Measurements from ENCODE around the gene RPS24.
A peak's percentile ranks its signal among the peaks of the same experiment; 100 is the strongest.
"Not testable (repeated sequence)": the region's sequence is repeated elsewhere in the genome, so short reads cannot be mapped to it uniquely, and the experiment has no call there.

RPS24 gene

DNA sequence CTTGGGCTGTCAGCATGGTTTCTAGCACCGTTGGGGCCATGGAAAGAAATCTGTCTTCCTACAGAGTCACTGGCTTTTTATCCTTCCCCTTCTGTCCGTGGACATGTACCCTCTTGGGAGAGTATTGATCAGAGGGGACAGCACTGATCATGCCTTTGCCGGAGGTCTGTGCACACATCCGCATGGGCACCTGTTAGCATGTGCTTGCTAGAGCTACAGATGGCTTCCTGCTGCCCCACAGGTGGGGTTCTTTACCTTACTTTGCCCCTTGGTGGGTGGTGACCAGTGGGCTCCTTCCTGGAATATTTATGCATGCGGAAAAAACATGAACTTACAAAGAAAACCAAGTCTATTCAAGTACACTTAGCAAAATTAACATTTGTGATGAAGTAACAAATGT, 24.9 kb downstream of the RPS24 start:
- DNase-seq: no peak

- no peak for DNase-seq
These were observed 26.4 kb downstream of the RPS24 start for GRCh38 chr10:78059906-78060702.

DNA sequence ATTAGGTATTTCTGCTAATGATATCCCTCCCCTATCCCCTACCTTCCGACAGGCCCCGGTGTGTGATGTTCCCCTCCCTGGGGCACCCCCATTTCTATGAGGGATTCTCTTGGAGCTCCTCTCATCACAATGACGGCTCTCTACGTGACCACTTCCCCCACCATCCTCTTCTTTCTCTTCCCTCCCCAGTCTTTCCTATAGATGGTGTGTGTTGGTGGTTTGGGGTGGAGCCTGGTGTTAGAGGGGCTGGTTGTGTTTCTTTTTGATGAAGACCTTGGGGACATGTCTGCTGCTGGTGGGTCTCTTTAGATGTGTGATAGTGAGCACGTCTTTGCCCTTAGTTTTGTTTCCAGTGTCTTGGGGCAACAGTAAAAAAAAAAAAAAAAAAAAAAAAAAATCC, 28.6 kb downstream of the RPS24 start:
- DNase-seq: no peak

DNA sequence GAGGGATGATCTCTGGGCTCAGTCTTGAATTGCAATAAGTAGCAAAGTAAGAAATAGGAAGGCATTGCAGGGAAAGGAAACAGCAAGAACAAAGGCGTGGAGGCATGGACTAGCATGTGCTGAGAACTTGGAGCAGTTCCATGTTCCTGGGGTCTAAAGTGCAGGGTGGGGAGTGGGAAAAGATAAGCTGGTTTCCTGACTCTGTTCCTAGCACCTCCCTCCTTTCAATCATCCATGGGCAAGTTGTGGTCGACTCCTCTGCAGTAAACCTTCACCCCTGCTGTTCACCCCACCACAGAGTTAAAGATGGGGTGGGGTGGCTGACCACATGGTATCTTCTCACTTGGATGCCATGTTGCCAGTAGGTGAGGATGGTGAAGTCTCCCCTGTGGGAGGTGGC, 29.6 kb downstream of the RPS24 start:
- no peak for DNase-seq

DNA sequence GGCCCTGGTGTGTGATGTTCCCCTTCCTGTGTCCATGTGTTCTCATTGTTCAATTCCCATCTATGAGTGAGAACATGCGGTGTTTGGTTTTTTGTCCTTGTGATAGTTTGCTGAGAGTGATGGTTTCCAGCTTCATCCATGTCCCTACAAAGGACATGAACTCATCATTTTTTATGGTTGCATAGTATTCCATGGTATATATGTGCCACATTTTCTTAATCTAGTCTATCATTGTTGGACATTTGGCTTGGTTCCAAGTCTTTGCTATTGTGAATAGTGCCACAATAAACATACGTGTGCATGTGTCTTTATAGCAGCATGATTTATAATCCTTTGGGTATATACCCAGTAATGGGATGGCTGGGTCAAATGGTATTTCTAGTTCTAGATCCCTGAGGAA, 31.3 kb downstream of the RPS24 start:
- not testable (repeated sequence) for DNase-seq

- peak; percentile 19 for DNase-seq
These were observed 31.9 kb downstream of the RPS24 start for GRCh38 chr10:78065611-78066010.

DNA sequence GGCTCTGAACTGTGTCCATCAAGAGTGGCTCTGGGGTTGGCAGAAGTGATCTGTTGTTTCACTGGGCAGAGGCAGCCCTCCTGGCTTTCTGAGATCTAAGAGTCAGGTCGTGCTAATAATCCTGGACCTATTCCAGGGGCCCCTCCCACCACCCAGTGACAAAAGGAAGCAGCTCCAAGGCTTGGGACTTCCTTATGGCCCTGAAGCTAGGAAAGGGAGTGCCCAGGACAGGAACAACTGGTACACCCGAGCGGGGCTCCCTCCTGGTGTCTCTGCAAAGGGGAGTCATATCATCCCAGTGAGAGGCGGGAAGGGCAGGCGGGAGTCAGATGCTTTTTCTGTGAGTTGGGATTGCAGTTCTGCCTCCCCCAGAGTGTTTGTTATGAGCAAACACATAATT, 32.3 kb downstream of the RPS24 start:
- peak; percentile 22 for DNase-seq

DNA sequence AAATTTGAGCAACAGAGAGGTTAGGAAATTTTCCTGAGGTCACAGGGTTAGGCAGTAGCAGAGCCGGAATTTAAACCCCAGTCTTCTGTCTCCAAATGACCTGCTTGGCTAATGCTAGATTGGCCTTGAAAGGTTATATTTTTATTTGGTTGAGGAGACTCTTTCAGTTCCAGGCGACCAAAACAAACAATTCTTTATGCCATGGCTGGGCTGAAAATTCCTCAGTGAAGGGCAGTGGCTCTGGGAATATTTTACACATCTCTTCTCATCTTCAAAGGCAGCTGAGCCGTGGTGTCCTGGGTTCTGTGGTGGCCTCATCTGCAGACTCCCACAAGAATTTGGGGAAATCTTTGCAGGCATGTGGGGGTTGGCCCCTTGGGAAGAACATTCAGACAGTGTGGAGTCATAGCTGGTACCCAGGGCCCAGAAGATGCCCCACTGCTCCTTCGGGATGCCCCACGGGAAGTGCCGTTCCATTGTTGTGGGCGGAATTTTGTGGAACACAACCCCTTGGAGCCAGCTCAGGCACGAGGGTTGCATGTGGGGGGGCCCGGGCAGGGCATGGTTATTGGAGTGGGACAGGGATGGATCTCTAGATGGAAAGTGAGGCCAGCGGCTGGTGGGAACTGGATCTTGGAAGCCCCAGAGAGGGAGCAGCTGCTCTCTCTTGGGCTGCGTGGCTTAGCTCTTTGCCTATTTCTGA, 33.2 kb downstream of the RPS24 start:
- no peak for DNase-seq

DNA sequence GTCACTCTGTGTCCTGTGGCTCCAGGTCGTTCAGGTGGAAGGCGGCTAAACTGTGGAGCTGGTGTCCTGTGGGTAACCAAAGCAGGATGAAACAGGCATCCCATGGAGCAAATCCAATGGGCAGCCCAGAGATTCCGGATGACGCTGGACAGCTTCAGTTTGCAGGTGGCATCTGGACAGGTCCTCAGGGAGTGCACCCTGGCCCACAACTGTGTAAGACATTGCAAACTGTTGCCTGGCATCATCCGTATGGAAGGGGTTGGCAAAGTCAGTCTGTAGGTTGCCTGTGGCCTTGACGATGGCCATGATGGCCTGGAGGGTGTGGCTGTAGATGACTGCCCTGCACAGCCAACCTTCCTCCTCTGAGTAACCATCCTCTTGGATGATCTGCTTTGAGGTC, 35.5 kb downstream of the RPS24 start:
- DNase-seq: no peak

DNA sequence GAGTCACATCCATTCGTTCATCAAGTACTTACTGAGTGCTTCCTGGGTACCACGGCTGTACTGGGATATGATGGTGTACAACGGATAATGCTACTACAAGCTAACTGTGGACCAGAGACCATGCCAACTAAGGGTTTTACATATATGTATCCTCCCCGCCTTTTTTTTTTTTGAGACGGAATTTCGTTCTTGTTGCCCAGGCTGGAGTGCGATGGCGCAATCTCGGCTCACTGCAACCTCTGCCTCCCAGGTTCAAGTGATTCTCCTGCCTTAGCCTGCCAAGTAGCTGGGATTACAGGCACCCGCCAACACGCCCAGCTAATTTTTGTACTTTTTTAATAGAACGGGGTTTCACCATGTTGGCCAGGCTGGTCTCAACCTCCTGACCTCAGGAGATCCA, 36.4 kb downstream of the RPS24 start:
- not testable (repeated sequence) for DNase-seq

DNA sequence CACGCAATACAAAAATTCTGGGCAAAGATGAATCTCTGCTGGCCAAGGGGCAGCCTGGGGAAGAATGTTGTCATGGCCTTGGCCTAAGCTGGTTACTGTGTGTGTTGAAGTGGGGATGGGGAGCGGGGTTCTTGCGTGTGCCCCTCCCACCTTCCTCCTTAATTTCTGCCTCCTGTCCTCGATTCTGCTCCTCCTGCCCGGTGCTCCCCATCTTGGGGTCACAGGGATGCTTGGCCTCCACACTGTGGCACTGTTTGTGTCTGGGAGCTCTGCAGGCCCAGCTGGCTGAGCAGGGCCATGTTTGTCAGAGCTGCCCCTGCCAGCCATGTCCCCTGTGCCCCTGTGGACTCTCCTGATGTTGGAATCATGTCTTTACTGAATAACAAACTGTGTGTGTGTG, 37.1 kb downstream of the RPS24 start:
- DNase-seq: no peak

DNA sequence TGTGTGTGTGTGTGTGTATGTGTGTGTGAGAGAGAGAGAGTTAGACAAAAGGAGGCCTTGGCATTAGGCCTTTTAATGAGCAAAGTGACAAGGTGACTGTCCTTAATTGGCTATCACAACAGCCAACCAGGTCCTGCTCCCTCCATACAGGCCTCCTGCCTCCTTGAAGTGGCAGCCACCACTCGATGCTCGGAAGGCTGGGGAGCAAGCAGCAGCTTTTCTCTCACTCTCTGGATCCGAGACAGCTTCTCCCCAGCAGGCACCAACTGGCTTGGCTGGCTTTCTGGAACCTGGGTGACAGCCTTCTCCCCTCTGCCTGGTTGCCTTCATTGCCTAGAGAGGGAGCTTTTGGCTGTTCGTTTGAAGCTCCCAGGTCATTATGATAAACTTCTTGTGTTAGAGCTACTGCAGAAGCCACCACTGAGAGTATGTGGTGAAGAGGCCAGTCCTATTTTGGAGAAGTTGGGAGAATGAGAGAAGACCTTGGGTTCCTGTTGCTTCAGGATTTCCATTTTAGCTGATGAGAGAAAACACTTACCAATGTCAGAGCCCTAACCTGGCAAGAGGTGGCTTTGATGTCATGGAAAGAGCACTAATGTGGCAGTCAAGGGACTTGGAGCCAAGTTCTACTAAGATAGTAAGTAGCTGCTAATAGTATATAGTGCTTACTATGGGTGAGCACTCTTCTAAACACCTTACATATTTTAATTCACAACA, 37.6 kb downstream of the RPS24 start:
- DNase-seq: no peak

DNA sequence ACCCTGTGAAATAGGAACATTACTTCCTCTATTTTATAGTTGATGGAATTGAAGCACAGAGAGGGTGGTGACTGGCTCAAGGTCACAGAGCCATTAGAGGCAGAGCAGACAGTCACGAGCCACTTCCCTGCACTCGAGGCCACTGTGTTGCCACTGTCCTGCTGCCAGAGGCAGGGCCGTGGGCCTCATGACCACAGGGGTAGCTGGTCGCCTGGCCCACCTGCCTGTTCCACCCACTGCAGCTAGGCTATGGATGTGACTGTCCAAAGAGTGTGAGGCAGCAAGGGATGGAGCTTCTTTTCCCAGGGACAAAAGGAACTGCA, 38.2 kb downstream of the RPS24 start:
- DNase-seq: no peak

- DNase-seq: no peak
These were observed 38.8 kb downstream of the RPS24 start for GRCh38 chr10:78072504-78072903.

GRCh38 chr10:78075806-78076205, 42.1 kb downstream of the RPS24 start:
- not testable (repeated sequence) for DNase-seq

GRCh38 chr10:78078539-78079330, 45.1 kb downstream of the RPS24 start:
- no peak for DNase-seq

DNA sequence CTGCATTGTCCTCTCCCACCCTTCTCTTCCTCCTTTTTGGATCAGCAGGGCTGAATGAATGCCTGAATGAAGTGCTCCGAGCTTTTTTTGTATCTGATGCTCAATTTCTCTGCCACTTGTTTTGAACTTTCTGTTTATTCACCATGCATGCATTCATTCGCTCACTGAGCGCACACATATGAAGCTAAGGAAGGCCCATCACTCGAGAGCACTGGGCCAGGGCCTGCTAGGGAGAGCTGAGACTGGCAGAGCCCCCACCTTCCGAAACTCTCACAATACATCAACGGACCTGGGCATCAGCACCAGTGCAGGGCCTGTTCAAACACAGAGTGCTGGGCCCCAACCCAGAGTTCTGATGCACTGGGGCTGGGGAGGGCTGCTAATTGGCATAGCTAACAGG, 45.7 kb downstream of the RPS24 start:
- no peak for DNase-seq

GRCh38 chr10:78081292-78081691, 47.6 kb downstream of the RPS24 start:
- no peak for DNase-seq

GRCh38 chr10:78082636-78083035, 49.0 kb downstream of the RPS24 start:
- no peak for DNase-seq

Data from NCI-H2029 treated with DMSO at 0.1 percent for 48 hours (cell line).